SHP77 (cell line): ENCODE results near the gene TCEANC2.
"Not testable (repeated sequence)": the region's sequence is repeated elsewhere in the genome, so short reads cannot be mapped to it uniquely, and the experiment has no call there.

Experiments
- DNase-seq, 2 experiments: peaks; one replicate each; lab custom pipeline; 2025; lab: John Stamatoyannopoulos, UW

TCEANC2 gene

DNA sequence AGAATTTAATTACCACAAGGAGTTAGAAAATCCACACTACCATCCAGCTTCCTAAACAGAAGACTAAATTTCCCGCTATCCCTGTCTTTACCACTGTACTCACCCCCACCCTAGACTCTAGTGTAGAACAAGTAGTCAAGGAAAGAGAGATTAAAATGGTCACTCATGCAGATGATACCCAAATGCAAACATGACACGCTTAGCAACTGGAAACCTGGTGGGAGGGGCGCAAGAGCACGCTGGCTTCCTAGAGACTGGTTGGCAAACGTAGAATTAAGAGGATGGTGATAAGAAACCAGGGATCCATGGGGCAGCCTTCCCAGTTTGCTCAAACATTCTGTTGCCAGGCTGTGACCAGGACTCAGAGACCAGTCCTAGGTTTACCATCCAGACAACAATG lies 25.6 kb upstream of the TCEANC2 start:
- no peak for DNase-seq

DNA sequence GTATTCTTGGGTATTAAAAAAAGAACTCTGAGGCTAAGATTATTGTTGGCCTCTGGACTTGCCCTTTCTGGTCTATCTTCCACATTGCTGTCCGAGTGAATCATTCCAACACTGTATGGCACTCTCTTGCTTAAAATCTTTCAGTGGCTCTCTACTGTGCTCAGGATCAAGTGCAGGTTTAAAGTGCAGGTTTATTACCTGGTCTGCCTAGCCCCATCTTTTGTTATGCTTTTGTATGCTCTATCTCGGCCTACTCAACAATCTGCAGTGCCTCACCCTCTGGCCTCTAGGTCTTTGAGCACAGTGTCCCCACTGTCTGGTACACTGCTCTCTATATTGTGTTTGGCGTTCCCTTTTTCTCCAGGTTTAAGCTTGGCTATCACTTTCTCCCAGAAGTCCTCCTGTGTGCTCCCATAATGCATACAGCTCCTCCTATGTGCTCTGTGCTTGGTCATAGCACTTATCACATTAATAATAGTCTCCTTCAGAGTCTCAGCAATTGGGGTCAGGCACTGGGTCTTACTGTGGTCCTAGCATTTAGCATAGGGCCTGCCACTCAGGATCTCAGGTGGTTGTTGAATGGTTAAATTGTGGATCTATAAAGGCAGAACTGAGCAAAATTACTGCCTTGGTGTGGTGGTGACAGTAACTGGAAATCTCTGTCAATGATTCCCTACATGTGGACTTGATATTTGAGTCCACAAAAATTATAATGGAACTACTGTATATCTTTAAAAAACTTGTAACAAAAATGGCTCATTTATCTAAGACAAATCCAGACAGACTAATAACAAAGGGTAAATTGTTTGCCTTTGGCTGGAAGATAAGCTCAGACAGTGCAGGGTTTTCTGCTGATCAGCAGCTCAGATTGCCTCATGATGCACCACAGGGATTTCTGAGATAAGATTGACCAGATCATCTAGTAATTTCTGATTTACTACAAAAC lies 24.8 kb upstream of the TCEANC2 start:
- no peak for DNase-seq

DNA sequence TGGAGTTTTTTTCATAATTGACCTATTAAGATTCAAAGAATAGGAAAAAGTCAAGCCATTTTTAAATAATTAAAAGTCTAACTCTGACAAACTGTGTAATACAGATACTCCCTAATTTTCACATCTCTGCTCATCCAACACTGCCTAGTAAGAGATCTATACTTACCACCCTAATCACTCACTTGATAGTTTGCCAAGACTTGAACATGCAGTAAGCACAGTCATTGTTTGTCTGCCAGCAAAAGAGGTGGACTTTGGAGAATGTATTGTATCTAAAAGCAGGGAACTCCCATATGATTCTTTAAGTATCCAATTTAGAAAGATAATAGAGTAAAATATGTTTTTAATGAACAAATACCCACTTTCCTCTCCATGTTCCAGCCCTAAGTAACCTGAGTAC lies 15.9 kb upstream of the TCEANC2 start:
- DNase-seq = no peak

DNA sequence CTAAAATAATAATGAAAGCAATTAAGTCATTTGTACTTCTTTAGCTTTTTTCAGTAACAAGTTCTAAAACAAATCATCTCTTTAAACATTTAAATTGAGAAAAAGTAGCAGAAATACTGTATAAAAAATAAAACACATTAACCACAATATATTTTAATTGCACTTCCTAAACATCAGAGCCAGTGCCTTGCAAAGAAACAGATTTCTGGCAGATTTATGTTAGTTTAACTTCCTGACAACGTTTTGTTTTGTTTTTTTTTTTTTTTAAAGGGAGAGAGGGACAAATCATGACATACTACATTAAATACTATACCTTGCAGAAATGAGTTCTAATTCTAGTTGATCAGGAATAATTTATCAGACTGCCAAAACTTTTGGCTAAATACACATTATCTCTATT lies 11.6 kb upstream of the TCEANC2 start:
- no peak for DNase-seq

DNA sequence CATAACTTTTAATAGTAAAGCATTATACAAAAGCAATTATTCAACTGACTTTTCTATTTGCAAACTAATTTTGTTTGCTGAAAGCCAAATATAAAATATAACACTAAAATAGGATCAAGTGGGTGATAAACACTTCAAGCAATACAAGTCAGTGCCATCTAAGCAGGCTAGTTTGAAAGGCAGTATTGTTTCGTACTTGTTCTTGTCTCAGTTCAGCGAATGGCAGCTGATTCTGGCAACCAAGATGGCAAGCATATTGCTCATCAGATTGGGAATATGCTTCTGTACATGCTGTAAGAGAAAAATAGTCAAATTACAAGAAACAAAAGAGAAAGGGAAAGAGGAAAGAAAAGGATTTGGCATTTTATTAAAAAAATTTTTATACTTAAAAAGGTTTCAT lies 7.9 kb upstream of the TCEANC2 start:
- no peak for DNase-seq

DNA sequence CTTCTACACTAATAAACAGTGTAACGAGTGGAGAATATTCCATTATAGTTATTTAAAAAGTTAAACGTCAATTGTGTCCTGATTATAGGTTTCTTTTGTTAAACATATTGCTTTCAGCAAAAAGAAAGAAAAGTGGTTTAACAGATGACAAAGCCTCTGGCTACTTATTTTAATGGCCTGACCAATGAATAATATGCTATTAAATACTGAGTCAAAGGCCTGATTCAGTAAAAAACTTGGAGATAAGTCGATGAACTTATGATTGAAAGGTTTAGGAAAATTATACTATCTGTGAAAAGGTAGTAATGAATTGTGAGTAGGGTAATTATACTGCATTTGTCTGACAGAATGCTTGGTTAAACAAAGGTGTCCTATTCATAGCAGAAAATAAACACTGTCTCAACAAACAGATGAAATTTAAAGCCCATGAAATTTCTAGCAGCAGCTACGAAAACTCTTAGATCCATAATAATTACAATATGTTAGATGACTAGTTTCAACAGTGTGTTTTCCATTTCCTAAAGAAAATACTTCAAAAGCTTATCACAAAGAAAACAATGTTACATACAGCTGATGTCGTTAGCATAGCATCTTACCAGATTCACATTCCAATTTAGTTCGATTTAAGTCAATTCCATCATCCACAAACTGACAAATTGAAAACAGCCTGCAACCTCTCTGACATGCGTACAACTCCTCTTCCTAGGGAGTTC lies 6.6 kb upstream of the TCEANC2 start:
- DNase-seq = no peak

DNA sequence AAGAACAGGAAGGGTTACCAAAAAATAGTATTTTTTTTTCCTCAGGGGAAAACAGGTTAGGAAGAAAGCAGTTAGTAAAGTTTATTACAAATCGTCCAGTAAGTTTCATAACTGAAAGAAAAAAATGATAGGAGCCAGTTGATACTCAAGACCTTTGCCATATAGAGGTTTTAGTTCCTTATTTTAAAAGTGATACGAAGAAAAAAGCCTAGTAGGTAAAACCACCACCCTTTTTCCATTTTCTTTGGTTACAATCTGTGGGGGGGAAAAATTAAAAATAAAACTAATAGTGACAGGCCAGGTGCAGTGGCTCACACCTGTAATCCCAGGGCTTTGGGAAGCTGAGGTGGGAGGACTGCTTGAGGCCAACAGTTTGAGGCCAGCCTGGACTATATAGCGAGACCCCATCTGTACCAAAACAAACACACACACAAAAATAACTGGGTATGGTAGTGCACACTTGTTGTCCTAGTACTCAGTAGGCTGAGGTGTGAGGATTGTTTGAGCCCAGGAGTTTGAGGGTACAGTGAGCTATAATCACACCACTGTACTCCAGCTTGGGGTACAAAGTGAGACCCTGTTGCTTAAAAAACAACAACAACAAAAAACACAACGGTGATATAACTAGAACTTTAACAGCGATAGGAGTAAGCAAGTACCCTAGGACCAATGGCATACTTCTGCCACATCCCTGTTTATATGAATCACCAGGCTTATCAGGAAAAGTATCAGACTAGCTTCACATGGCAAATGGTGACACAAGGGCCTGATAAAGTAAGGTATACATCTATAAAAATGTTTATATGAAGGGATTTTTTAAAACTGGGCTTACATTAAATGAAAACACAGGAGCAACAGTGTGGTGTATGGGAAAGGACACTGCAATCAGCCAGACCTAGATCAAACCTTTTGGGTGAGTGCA lies 5.8 kb upstream of the TCEANC2 start:
- no peak for DNase-seq

DNA sequence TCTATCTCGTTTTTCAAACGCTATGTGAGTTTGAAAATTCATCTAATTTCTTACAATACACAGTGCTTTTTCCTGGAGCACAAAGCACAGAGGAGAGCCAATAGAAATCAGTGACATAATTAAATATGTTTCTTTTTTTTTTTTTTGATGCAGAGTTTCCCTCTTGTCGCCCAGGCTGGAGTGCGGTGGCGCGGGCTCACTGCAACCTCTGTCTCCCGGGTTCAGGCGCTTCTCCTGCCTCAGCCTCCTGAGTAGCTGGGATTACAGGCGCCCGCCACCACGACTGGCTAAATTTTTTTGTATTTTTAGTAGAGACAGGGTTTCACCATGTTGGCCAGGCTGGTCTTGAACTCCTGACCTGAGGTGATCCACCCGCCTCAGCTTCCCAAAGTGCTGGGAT lies 3.0 kb upstream of the TCEANC2 start:
- not testable (repeated sequence) for DNase-seq

DNA sequence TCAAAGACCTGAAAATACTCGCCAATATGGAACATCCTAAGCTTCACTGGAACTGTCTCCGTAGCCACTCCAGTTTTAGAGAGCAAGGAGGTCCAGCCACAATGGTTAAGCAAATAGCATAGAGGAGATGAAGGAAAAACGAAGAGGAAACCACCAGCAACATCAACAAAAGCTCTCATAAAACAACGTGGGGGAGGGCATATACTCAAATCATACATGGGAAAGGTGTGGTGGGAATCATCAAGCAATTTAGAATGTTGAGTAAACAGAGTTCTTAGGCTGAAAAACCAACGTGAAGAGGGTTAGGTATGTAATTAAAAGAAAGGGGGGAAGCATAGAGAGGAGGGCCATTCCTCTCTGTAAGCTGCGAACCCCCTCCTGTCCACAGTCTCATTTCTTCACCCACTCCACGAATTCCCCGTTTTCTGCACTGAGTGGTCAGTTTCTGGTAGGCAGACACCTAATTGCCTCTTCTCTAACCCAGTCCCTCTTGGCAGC lies 1.4 kb upstream of the TCEANC2 start:
- no peak for DNase-seq

DNA sequence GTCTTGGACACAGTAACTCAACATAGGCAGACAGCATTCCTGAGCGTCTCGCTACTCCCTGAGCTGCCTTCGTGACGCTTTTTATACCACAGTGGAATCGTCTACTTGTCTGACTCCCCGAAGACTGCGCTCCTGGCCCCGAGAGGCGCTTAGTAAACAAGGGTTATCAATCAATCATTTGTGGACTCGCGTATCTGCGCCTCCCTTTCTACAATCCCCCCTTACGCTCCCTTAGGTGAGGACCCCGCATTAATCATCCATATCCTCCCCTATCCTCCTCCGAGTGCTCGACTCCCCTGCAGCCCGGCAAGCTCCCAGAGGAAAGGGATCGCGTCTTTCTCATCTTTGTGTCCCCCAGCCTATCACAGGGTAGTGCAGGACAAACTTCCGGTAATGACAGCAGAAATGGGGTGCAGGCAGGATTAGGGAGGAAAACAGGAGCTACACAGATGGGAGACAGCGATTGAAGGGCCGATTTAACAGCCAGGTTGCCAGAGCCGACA lies 926 bp upstream of the TCEANC2 start:
- peak in 1 of 2 experiments; percentile 17 for DNase-seq

DNA sequence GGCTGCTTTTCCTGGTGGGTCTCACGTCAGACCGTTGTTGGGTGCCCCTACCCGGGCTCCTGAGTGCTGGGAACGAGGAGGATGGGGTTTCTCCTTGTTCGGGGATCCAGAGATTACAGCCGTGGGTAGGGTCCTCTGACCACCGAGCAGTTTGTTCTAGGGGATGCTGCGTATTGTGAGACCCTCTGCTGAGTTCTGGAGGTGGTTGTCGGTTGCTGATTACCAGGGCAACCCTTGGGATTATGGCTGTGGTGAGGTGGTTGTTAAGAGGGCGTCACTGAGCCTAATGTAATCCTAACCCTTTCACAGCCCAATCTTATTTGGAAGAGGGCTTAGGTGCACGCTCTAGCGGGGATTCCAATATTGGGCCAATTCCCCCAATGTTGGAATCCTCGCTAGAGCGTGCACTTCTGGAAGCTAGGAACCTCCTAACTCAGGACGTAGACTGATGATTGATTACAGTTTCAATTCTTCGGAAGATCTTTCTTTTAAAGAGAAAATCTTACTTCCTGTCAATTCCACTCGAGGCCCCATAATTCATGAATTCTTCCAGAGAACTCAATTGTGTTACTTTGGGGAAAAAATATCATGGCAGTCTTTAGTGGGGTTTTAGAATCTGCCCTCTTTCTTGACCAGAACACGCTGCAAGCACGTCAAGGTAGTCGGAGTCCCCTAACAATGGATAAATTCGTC lies 483 bp downstream of the TCEANC2 start:
- no peak for DNase-seq

DNA sequence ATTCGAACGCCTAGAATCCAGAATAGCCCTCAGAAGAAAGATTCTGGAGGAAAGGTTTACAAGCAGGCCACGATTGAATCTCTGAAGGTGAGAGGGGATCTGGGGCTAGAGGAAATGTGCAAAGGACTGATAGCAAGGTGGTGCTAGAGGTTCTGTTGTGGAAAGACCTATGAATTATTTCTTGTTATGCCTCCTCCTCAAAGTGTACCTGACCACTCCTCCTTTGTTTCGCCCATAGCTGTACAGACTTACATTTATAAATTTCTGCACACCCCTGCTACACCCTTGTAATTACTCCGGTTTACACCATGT lies 986 bp downstream of the TCEANC2 start:
- DNase-seq = no peak

DNA sequence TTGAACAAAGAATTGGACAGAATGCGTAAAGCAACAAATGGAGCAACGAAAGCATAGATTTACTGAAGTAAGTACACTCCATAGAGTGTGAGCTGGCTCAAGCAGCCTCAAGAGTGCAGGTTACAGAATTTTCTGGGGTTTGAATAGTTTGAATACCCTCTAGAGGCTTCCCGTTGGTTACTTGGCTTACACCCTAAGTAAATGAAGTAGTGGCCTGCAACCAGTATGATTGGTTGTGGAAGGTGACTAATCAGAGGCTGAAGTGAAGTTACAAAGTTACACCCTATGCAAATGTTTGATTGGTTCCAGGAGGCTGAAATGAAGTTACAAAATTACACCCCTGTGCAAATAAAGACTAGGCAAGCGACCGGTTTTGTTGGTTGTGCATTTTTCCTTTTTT lies 10.9 kb downstream of the TCEANC2 start:
- DNase-seq = no peak

DNA sequence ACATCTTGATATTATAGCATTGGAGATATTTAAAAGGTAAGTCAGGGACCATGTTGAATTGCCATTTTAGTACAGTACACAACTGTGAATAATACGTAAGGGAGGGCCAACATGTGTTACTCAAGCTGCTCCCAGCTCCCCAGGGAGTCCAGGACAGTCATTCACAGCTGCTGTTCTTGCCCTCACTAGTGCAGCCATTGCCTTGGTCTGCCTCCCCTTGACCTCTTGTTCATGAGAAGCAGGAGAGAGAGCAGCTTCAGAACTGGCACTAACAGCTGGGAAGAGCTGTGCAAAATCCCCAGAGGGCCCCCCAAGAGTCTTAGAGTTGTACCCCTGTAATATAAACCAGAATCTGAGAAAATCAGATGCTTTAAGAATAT lies 16.4 kb downstream of the TCEANC2 start:
- DNase-seq = no peak

DNA sequence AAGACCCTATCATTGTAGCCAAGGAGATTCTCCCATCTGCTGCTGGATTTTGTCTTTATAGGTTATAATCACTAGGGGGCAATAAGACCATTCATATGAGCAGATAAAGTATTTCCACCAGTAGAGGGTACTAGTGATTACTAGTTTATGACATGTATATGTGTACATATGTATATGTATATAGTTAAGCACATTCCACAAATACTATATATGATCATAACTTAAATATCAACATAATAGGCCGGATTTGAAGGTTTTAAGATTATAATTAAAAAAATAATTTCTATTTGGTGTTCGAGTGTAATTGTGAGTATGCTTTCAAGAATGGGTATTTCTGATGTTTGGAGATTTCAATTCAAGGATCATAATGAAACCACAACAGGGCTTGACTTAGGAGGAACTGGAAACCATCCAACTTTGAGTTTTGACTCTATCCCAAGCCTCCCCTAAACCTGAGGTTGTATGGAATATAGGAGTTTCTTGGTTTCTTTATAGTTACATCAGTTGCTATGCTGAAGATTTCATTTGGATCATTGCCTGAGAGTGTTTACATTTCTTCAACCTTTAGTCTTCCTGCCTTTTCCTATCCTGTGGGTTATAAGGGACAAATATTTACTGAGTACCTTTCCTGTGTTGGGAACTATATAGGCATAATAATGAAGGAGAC lies 16.9 kb downstream of the TCEANC2 start:
- DNase-seq = peak; percentile 33 to 41

DNA sequence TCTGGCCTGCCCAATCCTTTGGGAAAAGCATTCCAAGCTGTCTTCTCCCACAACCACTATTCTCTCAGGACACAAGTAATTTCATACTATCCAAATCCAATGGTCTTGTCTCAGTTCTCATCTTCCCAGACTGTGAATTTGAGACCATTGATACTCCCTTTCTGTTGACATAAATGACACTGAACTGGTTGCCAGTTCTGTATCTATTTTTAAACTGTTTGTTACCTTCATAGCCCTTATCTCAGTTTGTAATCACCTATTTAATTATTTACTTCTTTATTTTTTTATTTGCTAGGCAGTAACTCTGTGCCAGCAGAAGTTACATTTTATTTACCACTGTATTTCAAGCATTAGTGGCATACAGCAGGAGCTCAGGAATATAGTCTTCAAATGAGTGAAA lies 24.0 kb downstream of the TCEANC2 start:
- DNase-seq = no peak

DNA sequence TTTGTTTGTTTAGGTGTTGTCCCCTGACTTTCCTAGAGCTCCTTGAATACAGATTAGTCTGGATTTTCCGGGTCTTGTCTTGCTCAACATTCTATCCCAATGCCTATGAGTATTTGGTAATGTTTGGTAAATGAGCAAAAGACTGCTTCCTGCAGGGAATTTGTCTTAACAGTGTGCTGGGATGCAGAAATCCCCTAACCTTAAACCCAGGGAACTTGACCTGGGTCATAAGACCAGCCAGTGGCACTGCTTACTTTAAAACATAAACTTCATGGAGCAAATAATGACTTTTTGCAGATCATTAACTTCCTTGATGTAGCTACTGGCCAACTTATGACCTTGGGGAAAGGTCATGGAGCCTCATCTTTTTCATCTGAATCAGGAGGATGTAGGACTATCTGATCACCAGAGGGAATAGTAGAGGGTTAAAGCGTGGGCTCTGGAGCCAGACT lies 27.2 kb downstream of the TCEANC2 start:
- DNase-seq = no peak

DNA sequence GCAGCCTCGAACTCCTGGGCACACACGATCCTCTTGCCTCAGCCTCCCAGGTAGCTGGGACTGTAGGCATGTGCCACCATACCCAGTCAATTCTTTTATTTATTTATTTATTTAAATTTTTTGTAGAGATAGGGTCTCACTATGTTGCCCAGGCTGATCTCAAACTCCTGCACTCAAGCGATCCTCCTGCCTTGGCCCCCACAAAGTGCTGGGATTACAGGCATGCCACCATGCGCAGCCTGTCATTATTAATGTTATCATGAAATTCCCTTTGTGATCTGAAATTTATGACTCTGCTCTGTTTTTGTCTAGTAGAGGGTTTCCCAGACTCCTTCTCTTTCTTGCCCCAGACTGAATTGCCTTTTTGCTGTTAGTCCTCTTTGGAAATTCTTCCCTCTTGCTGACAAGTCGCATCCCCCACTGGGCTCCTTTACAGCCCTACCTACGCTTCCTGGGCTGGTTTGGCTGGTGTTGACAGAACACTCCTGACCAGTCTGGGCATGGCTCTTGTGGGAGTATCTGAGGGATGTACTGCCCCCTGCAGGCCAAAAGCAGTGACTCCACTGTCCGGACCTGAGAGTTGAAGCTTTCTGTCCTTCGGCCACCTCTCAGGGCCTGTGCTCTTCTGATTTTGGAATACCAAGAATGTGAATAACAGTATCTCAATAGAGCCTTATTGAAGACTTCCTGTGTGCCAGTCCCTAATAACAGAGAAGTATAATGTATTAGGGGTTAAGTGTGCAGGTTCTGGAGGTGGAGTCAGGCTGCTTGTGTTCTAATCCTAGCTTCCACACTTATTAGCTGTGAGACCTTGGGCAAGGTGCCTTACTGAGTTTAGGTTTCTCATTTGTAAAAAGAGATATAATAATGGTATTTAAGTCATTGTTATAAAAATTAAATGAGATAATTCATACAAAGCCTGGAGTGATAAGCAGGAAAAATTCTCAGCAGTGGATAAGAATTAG lies 28.2 kb downstream of the TCEANC2 start:
- peak; percentile 57 to 72 for DNase-seq

DNA sequence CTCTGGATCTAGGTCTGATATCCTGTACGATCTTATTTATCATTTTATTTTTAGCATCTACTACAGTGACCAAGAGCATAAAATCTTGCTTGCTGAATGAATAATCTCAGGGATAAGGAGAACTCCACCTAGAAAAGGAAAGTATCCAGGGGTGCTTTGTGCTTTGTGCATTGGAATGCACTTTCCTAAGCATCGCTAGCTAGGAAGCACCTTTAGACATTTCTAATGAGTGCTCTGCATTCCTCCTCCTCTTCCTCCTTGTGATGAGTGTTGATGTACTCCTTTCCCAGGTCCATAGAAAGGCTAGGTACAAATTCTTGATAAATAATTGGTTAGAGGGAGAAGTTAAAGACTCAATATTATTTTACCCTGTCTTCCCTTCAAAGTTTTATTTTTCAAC lies 31.4 kb downstream of the TCEANC2 start:
- no peak for DNase-seq

DNA sequence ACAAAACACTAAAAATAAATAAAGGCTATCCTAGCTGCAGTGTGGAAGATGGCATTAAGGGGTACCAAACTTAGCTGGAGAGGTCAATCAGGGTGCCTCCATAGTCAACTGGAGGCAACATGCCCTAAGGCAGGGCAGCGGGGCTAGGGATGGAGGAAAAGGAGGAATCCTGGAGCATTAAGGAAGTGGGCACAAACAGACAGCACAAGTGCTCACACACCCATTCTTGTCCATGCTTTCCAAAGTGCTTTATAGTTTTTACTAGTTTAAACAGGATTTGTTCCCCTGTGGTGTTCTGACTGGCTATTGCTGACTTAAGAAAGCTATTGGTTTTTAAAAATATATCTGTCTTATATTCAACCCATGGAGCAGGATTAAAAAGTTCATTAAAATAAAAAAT lies 33.3 kb downstream of the TCEANC2 start:
- no peak for DNase-seq
